GM18873 (cell line): Measurements from ENCODE around the gene OR5K1.

ENCODE experiments used
- ATAC-seq: cut with Tn5 transposase; IDR thresholded peaks from one replicate; pipeline ENCODE4 v1.9.1; 2021; ENCODE audit warnings: mild to moderate bottlenecking, moderate library complexity, moderate number of reproducible peaks; ENCODE audit not compliant: unreplicated experiment, low FRiP score

Gene OR5K1

DNA sequence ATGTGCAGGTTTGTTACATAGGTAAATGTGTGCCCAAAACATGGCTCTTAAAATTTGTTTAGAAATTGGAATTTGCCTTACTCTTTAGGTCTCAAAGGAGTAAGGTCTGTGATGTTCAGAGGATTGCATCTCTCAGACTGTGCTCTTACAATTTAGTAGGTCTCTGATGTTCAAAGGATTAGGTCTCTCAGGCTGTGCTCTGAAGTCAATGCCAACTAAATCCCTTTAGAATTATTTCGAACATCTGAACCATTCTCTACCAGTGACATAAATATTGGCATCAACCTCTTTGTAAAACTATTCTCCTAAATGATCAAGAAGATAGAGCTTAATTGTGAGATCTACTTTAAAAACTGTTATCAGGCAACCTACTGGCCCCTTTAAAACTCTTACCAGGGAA, at the start of gene OR5K1:
Gene OR5K1, plus strand, starts transcription at position 301 of the 400 bp plus-strand sequence. CDS start 6,376 bp downstream, outside the sequence.
- no peak for ATAC-seq

DNA sequence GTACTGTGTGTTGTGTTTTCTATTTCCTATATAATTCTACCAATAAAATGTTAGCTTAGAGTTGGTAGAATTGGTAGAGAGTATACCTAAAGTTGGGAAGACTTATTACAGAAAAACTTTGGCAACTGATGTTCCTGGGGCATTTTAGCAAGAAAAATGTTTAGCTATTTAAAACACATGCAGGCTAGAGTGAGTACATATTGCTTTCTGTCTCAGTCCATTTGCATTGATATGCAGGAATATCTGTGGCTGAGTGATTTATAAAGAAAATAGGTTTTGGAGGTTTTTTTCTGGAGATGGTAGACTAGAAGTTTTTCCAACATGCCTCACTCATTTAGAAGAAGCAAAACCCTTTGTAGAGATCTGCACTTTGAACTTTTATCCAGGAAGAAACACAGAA, 30.4 kb upstream of the OR5K1 start:
- ATAC-seq, result no peak

DNA sequence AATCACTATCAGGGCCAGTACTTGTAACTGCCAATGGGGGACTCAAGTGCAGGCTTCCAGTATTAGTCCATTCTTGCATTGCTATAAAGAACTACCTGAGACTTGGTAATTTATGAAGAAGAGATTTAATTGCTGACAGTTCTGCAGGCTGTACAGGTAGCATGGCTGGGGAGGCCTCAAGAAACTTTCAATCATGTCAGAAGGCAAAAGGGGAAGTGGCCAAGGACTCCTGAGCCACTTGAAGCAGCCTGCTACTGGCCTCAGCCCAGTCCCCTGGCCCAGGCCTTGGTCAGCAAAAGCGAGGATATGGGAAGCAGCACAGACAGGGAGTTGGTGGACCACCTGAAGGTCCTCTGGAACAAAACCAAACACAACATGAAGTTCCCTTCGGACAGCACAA, 29.2 kb upstream of the OR5K1 start:
- ATAC-seq, result no peak

DNA sequence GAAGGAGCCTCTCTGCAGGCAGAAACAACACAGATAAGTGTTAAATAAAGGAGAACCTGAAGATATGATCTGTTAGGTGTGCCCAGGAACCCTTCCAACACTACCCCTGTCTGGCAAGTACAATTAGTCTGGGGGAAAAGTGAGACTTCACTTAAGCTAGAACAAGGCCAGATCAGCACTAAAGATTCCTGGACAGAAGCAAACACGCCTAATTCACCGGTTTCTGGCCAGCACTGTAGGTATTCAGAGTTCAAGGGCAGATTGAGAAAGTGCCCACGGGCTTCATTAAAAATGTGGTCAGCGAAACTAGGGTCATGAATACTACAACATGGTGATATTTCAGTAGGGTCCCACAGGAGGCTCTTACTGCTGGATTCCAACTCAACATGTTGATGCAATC, 28.6 kb upstream of the OR5K1 start:
- no peak for ATAC-seq

DNA sequence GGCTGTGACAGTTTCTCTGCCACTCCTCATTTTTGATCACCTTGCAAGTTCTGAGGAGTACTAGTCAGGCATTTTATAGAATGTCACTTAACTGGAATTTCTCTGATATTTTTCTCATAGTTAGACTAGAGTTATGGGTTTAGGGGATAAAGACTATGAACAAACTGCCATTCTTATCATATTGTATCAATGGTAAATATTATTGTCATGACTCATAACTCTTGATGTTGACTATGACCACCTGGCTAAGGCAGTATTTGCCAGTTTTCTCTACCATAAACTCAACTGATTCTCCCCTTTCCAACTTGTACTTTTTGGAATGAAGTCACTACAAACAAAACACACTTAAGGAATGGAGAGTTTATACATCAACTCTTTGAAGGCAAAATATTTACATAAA, 22.7 kb upstream of the OR5K1 start:
- ATAC-seq, result no peak

DNA sequence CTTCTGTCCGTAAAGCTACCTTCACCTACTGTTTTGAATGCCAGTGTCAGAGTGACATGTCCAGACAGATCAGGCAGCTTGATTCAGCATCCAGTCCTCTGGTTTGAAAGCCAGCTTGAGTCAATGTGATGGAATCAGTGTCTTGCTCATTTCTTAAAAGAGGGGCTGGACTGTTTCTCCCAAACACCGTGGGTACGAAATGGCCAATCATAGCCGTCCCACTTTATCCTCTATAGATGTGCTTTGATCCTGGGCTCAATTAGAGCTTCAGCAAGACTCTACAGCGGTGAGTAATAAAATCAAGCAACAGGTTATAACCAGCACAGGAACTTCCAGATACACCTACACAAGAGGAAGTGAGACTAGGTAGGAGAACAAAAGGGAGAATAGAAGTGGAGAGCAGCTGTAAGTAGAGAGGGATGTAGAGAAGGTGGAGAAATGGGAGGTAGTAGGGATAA, 17.0 kb upstream of the OR5K1 start:
- peak; percentile 76 for ATAC-seq

DNA sequence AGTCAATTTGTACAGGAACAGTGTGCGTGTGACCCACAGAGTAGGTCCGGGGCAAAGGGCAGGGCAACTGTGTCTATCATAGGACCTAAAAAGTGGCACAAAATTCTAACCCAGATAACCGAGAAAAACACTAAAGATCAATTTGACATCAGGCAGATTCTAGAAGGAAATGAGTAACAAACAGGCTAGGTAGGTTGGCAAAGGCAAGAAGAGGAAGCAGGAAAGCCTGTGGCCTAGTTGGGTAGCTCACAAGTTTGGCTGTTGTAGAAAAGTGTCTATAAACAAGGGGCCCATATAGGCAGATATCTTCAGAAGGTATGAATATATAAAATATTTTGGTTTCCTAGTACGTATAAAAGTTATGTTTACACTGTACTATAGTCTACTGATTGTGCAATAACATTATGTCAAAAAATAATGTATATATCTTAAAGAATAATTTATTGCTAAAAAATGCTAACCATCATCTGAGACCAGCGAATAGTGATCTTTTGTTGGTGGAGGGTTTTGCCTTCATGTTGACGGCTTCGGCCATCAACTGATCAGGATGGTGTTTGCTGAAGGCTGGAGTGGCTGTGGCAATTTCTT, 13.3 kb upstream of the OR5K1 start:
- no peak for ATAC-seq

DNA sequence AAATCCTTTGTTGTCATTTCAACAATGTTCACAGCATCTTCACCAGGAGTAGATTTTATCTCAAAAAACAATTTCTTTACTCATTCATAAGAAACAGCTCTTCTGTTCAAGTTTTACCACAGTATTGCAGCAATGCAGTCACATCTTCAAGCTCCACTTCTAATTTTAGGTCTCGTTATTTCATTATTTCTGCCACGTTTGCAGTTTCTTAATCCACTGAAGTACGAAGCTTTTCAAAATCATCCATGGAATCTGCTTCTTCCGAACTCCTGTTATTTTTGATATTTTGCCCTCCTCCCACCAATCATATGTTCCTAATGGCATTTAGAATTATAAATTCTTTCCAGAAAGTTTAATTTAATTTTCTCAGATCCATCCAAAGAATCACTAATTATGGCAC, 12.6 kb upstream of the OR5K1 start:
- ATAC-seq, result no peak

DNA sequence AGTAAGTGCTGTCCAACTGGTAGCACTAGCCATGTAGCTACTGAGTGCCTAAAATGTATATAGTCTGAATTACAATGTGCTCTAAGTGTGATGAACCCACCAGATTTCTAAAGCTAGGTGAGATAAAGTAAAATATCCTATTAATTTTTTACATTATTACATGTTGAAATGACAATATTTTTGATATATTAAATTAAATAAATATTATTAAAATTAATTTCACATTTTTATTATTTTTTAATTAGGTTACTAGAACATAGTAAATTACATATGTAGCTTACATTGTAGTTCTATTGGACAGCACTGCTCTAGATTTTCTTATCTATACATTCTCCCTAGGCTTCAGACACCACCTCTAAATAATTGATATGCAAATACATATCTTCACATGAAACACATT, 9.2 kb upstream of the OR5K1 start:
- ATAC-seq, result no peak

DNA sequence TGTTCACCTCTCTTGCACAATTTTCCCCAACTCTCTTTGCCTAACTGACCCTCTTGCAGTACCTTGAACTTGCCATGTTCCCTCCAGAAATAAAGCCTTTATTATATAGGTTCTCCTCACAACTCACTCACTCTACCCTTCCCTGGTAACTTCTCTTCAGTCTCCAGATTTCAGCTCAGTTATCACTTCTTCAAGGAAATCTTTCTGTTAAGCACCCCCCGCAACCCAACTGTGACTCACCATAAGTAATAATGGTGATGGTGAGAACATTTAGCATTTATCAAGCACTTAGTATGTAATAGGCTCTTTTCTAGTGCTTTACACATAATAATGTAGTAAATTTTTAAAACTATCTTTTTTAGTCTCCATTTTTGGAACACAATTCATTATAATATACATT, 8.1 kb upstream of the OR5K1 start:
- ATAC-seq, result no peak

DNA sequence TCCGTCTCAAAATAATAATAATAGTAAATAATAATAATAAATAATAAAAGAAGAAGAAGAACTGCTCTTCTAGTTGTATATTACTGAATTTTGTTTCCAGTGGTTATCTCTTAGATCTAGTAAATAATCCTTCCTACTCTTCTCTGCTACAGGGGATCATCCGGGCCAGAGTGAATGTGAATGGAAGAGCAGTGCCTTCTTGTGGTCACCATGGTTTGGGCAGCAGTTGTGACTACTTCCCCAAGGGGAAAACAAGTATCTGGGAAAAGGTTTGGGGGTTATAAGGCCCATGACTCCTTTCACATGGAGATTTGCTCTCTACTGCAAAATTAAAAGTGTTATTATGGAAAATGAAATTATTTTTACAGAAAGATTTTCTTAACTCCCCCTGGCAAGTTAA, 5.5 kb upstream of the OR5K1 start:
- ATAC-seq, result no peak

DNA sequence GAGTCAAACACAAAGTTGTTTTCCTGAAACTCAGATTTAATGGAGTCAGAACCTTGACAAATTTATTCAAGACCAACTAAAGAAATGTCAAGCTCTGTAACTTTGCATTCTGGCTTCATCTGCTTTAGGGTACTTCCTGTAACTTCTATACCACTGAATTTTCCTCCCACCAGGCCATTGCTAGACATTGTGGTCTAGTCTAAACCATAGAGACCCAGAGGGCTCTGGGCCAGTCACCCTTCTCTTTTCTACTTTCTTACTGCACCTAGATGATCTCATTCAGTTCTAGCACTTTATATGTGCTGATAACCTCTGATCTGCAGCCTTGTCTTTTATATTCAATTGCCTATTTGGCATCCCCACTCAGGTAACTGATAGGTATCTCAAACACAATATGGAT, 2.8 kb upstream of the OR5K1 start:
- no peak for ATAC-seq

DNA sequence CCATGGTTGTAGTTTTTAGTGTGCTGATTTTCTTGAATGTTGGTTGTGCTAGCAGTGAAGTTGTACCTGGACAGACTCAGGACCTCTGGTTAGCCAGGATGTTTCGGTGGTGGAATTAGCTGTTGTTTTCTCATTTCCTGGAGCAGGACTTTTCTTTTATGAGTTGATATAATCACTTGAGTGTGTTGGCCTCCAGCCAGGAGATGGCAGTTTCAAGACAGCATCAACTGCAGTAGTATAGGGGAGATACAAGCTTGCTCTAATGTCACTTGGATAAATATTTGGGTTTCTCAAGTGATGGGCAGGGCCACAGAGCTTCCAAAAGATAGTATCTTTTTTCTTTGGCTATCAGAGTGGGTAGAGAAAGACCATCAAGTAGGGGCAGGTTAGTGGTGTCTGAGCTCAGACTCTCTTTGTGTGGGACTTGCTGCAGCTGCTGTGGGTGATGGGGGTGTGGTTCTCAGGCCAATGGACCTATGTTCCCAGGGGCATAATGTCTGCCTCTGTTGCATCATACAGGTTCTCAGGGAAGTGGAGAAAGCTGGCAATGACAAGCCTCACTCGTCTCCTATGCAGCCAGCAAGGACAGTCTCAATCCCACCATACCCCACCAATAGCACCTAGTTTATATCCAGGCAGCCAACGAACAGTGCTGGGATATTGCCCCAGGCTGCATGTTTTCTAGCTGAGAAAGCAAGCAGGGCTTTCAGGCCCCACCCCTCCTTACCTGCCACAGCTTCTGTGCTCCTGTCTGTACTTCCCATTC, 19.9 kb downstream of the OR5K1 start:
- ATAC-seq, result no peak

DNA sequence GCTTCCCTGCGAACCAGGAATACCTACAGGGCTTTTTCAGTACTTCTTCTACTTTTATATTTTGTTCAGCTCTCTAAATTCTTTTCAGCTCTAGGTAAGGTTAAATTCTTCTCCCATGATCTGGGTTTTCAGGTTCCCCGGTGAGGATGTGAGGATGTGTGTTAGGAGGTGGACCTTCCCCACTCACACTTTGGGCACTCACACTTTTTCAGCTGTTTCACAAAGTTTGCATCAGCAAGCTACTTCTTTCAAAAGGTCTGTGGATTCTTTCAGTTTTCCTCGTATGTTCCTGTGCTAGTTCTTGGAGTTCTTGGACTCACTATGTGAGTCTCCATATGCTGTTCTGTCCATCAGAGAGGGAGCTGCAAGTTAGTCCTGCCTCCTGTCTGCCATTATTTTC, 20.6 kb downstream of the OR5K1 start:
- ATAC-seq, result no peak

DNA sequence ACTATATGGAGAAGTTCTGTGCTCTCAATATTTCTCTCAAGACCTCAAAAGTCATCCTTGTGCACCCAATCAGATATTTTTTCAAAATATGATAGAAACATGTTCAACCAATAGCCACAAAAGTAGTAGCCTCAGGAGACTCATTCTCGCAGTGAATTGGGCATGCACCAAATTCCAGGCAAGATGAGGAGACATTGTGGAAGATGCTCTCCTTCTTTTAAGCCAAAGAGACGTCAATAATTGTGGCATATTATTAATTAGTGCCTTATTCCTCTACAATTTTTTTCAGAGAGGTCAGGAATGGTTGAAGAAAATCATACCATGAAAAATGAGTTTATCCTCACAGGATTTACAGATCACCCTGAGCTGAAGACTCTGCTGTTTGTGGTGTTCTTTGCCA, 34.4 kb downstream of the OR5K1 start, which contains the start of gene OR5K2:
Gene OR5K2, plus strand, starts transcription at position 301 of the 400 bp plus-strand sequence. Its CDS starts 0 bp downstream, at position 301.
- no peak for ATAC-seq

DNA sequence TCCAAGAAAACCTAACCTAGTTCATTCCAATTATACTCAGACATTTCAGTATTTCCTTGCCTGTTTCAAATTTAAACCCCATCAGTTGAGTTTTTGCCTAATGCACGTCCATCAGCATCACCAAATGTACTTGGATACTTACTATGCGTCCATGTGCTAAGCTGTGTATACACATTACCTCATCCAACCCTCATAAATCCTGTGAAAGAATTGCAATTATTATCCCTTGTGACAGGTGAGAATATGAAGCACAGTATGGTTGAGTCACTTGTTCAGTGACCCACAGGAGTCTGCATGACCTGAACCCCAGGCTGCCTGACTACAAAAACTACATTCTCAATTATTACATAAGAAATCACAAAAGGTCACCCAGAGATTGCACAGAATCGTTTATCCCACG, 37.0 kb downstream of the OR5K1 start:
- no peak for ATAC-seq

DNA sequence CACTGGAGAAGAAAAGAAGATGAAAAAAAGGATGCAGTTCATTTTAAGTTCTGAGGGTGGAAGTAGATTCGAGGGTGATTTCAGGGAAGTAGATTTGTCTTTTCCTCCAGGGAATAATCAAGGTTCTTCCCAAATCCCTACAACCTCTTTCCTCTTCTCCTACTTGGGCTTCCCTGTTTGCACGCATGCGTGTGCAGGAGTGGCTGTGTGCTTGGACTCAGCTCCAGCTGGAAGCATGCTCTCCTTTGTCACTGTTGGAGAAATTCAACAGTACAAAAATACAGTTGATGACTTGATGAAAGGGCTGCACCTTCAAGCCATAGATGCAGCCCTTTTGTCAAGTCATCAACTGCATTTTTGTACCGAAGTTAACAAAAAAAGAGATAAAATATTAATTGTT, 38.3 kb downstream of the OR5K1 start:
- no peak for ATAC-seq

DNA sequence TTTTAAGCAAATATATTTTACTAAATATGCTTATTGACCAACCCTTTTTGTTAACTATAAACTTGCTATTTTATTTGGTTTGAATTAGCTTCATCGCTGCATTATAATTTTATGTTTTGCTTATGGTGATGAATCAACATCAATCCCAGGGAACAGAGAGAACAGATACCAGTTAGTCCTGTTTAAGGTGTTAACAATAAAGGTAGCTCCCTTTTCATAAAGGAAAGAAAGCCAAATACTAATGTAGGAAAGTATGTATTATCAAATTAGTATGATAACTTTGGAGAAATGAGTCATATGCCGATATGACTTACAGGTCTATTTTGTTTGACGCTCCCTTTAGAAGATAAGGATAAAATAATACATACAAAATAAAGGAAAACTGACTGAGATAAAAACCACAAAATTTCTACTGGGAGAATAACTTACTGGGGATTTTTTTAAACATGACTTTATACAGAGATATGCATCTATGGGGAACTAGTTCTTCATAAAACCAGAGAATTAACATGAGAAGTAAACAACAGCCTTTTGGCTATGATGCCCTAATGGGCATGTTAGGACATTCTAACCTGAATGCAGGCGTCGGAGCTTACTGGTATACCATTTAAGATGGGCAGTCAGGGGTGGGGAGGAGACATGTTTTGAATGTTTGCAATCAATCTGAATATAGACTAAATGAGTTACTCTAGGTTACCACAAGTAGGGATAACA, 39.0 kb downstream of the OR5K1 start:
- no peak for ATAC-seq

DNA sequence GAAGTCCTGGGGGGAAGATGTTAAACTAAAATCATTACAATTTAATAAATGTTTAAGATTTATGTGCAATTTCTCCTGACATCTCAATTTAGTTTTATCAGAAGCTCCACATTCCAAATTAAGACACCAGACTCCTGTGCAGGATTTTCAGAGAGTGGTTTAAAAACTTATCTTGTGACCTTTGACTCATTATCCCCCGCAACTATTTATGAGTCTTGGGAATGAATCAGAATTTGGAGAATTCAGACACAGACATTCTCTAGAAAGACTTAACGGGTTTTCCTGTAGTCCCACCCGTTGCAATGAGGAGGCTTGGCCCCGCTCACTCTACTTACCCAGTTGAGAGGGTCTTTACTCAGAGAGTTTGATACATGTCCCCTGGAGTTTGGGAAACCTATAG, 41.5 kb downstream of the OR5K1 start:
- ATAC-seq, result no peak

DNA sequence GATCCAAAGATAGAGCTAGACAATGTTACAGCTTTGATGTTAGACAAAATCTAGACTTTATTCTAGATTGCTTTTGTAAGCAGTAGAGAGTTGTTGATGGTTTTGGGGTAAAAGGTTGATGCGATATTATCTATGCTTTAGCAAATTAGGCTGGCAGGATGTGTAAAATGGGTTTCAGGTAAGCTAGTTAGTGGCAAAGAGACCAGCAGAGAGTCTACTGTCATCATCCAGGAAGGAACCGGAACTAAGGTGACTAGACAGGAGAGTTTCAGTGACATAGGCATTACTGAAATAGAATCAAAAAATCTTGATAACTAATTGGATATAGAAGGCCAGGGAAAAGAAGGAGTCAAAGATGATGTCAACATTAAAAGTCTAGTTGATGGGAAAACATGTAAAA, 45.6 kb downstream of the OR5K1 start:
- ATAC-seq, result no peak

DNA sequence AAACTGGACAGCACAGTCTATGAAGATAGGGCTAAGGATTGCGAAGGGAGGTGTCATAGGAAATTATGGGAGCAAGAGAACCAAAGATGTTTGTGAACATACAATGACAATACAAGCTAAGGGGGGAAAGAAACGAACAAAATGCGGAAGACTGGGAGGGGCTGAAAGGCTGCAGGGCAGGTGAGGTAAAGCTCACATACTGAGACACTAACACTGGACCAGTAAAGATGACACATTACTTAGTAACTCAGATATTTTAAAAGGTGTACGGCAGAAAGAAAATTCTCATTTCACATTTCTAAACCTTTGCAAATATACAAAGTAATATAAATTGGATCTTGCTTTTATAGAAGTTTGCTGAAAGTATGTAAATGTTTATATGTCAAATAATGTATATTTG, 49.6 kb downstream of the OR5K1 start:
- no peak for ATAC-seq

DNA sequence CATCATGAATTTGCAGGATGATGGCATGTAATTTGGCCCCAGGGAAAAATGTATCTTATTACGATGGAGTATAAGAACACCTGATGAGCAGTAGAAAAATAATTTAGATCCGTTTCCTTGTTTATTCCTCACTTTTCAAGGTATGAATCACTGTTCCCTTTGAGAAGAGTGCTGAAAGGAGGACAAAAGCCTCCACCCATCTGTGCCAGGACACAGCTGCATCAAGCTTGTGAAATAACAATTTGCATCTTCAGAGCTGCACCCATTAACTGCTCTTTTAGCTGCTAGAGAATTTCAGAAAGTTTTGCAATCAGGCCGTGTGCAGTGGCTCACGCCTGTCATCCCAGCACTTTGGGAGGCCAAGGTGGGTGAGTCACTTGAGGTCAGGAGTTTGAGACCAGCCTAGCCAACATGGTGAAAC, 50.1 kb downstream of the OR5K1 start:
- ATAC-seq, result no peak
